Naive B cell (primary cell): Measurements from ENCODE around the gene SNX18. TPM values are rescaled to one million over a fixed set of nuclear protein-coding genes. Genes with fewer than 3 reads are reported as not detected.
"Not testable (repeated sequence)": the region's sequence is repeated elsewhere in the genome, so short reads cannot be mapped to it uniquely, and the experiment has no call there.

ENCODE experiments used
- ATAC-seq, 2 donors: fragments of 150-1000 bp; cut with Tn5 transposase; 2 replicates each; pipeline ENCODE4 v1.10.0; 2021; ENCODE audit warnings: low read depth in 2 of 2, mild to moderate bottlenecking in 2 of 2, moderate library complexity in 2 of 2
- DNase-seq: peaks from one replicate; pipeline ENCODE4 v3.0.0; 2022
- H3K27ac Mint-ChIP-seq, 6 donors: one replicate each; pipeline ENCODE4 v1.8.0; 2020 to 2022; ENCODE audit warnings: mild to moderate bottlenecking in 6 of 6, mixed read lengths in 6 of 6, moderate library complexity in 5 of 6, inconsistent platforms in 2 of 6
- H3K27me3 Mint-ChIP-seq, 3 donors: one replicate each; pipeline ENCODE4 v1.8.0; 2021 to 2022; ENCODE audit warnings: mixed read lengths in 3 of 3, mild to moderate bottlenecking in 1 of 3
- H3K36me3 Mint-ChIP-seq, 2 donors: one replicate each; pipeline ENCODE4 v1.8.0; 2020 to 2022; ENCODE audit warnings: mixed read lengths in 2 of 2, inconsistent platforms in 1 of 2, mild to moderate bottlenecking in 1 of 2
- H3K4me1 Mint-ChIP-seq, 3 donors: one replicate each; pipeline ENCODE4 v1.8.0; 2020 to 2022; ENCODE audit warnings: mixed read lengths in 3 of 3, inconsistent platforms in 1 of 3, mild to moderate bottlenecking in 1 of 3, moderate library complexity in 1 of 3
- H3K4me3 Mint-ChIP-seq, 8 donors: one replicate each; pipeline ENCODE4 v1.8.0; 2020 to 2022; ENCODE audit warnings: mild to moderate bottlenecking in 8 of 8, mixed read lengths in 8 of 8, moderate library complexity in 8 of 8, inconsistent platforms in 2 of 8
- H3K9me3 Mint-ChIP-seq, 7 donors: one replicate each; pipeline ENCODE4 v1.8.0; 2020 to 2022; ENCODE audit warnings: mixed read lengths in 7 of 7, mild to moderate bottlenecking in 5 of 7, inconsistent platforms in 2 of 7, moderate library complexity in 1 of 7
- polyA plus RNA-seq, 6 donors: library from polyadenylated mRNA; unstranded; fragments of 300-500 nt; fragmentation: Illumina TruSeq; gene quantifications; one replicate each; pipeline ENCODE4 v1.2.3, GENCODE V29; 2021; ENCODE audit warnings: low read depth in 6 of 6

SNX18 gene, protein sequence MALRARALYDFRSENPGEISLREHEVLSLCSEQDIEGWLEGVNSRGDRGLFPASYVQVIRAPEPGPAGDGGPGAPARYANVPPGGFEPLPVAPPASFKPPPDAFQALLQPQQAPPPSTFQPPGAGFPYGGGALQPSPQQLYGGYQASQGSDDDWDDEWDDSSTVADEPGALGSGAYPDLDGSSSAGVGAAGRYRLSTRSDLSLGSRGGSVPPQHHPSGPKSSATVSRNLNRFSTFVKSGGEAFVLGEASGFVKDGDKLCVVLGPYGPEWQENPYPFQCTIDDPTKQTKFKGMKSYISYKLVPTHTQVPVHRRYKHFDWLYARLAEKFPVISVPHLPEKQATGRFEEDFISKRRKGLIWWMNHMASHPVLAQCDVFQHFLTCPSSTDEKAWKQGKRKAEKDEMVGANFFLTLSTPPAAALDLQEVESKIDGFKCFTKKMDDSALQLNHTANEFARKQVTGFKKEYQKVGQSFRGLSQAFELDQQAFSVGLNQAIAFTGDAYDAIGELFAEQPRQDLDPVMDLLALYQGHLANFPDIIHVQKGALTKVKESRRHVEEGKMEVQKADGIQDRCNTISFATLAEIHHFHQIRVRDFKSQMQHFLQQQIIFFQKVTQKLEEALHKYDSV
- polyA plus RNA-seq: 10 to 100 TPM in 1 of 6 donors, 1 to 10 TPM in 4, under 1 TPM in 1; 0.74 to 10.2 (median 7.6) TPM

DNA sequence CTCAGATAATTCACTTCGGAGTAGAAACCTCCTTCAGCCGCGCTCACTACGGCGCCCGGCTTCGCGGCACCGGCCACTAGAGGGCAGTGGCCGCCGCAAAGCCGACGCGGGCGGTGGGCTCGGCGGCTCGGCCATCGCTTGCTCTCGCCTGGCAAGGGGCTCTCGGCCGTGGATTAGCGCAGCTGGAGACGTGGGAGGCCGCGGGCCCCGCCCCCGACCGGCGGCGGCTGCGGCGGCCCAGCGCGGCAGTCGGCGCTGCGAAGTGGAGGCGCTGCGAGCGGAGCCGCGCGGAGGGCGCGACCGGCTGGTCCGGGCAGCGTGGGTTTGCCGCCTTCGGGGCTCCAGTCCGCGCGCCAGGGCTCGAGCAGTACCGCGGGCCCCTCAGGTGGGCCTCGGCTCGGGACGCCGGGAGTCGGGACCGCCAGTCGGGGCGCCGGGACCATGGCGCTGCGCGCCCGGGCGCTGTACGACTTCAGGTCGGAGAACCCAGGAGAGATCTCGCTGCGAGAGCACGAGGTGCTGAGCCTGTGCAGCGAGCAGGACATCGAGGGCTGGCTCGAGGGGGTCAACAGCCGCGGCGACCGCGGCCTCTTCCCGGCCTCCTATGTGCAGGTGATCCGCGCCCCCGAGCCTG, at the start of gene SNX18:
SNX18 (plus strand) TSS at position 248 of the 634 bp plus-strand sequence; CDS start at position 442, 194 bp downstream.
- Mint-ChIP-seq H3K4me3 (peak within 1 kb of the TSS; percentile 87 to 100 (median 96)), H3K36me3 (peaks cover 0 to 15% of the 10 kb centered on the region in 2 donors), H3K27ac (peak within 1 kb of the TSS; percentile 21 to 87 (median 66)), H3K9me3 (peaks cover 0 to 2% (median 0%) of the 10 kb centered on the region in 7 donors), H3K4me1 (peaks cover 32 to 43% (median 41%) of the 10 kb centered on the region in 3 donors), H3K27me3 (peaks cover 0 to 6% (median 0%) of the 10 kb centered on the region in 3 donors)
- peak; percentile 89 to 90 for ATAC-seq
- DNase-seq: peak; percentile 92

DNA sequence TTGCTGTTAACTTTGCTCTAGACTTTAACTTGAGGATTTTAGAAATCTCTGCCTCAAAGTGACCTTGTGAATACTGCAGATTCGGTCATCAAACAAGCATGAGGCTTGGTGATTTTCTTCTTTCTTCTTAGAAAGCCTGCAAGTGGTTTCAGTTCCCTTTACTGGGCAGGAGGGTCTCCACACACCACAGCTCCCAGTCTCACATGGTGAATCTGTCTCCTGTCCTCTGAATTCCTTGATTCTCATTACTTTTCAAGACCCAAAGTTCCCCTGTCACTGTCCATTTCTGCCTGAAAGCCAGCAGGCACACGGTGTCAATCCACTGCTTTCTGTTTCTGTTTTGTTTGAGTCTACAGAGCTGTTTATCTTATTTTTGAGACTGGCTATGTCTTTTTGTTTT, 47.9 kb upstream of the SNX18 start:
- Mint-ChIP-seq H3K9me3 (peaks cover 0 to 4% (median 0%) of the 10 kb centered on the region in 7 donors), H3K27ac (peak overlapping the region in 3 of 6 donors; percentile 8 to 37 (median 15)), H3K36me3 (peaks cover 0 to 5% of the 10 kb centered on the region in 2 donors), H3K27me3 (peaks cover 14 to 19% (median 16%) of the 10 kb centered on the region in 3 donors), H3K4me1 (peaks cover 10 to 15% (median 10%) of the 10 kb centered on the region in 3 donors), H3K4me3 (peak overlapping the region in 4 of 8 donors; percentile 6 to 37 (median 30))
- peak; percentile 18 for DNase-seq
- peak; percentile 92 for ATAC-seq

DNA sequence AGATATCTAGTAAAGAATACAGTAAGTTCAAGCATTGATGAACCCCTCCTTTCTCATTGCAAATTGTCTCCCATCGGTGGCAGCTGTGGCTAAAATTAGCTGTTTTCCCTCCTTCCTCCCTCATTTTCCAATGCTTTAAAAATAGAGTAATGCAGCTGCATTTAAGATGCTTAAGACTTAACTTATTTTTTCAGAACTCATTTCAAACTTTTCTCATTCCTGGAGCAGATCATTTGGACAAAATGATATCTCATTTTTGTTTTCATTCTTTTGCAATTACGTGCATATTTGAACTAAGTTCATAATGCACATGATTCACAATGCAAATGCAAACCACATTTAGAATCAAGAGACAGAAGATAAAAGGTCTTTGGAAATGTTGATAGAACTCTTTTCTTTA, 47.4 kb upstream of the SNX18 start:
- no peak overlapping the region for H3K27ac Mint-ChIP-seq
- peaks cover 0 to 4% (median 0%) of the 10 kb centered on the region in 7 donors for H3K9me3 Mint-ChIP-seq
- H3K4me1 Mint-ChIP-seq: peaks cover 10 to 15% (median 10%) of the 10 kb centered on the region in 3 donors
- H3K4me3 Mint-ChIP-seq: peak overlapping the region in 2 of 8 donors; percentile 25 to 37
- H3K27me3 Mint-ChIP-seq: peaks cover 14 to 22% (median 15%) of the 10 kb centered on the region in 3 donors
- no peak for ATAC-seq
- DNase-seq: no peak
- H3K36me3 Mint-ChIP-seq: peaks cover 0 to 5% of the 10 kb centered on the region in 2 donors

DNA sequence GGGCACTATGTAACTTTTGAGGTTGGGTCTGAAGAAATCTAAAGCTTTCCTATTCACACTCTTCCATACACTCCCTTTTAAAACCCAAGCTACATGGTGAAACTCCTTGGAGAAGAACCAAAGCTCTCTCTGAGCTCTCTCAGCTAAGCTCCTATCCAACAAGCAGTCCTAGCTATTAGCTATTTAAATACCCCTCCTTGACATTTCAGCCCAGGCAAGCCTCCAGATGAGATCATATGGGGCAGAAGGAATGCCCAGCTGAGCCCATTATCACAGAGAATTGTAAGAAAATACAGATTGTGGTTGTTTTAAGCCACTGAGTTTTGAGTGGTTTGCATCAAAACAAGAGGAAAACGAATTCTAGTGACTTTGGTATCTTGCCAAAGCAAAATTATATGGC, 46.9 kb upstream of the SNX18 start:
- Mint-ChIP-seq H3K36me3 (peaks cover 0 to 5% of the 10 kb centered on the region in 2 donors), H3K9me3 (peaks cover 0 to 4% (median 0%) of the 10 kb centered on the region in 7 donors)

DNA sequence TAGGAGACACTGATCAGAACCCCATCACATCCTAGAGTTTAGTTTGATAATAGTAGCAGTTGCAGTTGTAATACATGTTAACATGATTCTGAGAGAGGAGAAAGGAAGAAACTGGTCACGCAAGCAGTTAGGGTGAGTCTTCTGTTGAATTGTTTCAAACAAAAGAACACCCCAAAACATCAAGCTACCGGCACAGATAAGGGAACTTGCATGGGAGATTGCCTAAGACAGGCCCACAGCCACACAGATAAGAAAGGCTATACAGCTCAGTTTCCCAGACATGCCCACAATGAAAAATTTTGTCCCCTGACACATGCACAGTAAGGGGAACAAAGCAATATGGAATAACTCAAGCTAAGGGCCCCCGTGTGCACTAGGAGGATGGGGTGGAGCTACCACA, 46.2 kb upstream of the SNX18 start:
- no peak overlapping the region for H3K27ac Mint-ChIP-seq
- DNase-seq (no peak), ATAC-seq (no peak)
- peaks cover 0 to 2% of the 10 kb centered on the region in 2 donors for H3K36me3 Mint-ChIP-seq
- H3K9me3 Mint-ChIP-seq: peaks cover 0 to 3% (median 0%) of the 10 kb centered on the region in 7 donors
- H3K27me3 Mint-ChIP-seq: peaks cover 10 to 18% (median 16%) of the 10 kb centered on the region in 3 donors
- H3K4me3 Mint-ChIP-seq: no peak overlapping the region
- H3K4me1 Mint-ChIP-seq: peaks cover 10 to 15% (median 10%) of the 10 kb centered on the region in 3 donors

More for the DNA sequence above, 46.9 kb upstream of the SNX18 start:
- H3K4me1 Mint-ChIP-seq: peaks cover 10 to 15% (median 10%) of the 10 kb centered on the region in 3 donors
- peak overlapping the region in 1 of 6 donors; percentile 47 for H3K27ac Mint-ChIP-seq
- H3K27me3 Mint-ChIP-seq: peaks cover 14 to 19% (median 15%) of the 10 kb centered on the region in 3 donors
- ATAC-seq (no peak), DNase-seq (no peak)
- no peak overlapping the region for H3K4me3 Mint-ChIP-seq

DNA sequence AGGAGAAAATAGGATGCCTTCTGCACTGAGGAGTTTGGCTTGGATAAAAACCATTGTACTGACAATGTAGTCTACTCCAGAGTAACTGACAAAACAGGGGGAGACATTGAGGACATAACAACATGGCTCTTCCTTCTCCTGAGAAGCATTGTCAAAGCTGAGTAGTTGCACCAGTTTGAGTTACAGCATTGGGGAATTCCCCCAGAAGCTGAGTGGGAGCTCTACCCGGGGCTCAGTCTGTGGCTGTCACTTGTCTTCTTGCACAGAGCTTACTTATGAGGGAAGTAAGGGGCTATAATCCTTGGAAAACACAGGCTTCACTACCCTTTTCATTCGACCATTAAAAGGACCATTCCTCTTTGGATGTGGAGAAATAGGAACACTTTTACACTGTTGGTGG, 40.9 kb upstream of the SNX18 start:
- no peak for ATAC-seq
- H3K27me3 Mint-ChIP-seq: peaks cover 15 to 25% (median 19%) of the 10 kb centered on the region in 3 donors
- no peak for DNase-seq
- no peaks in the 10 kb centered on the region for H3K36me3 Mint-ChIP-seq
- H3K27ac Mint-ChIP-seq: no peak overlapping the region
- peaks cover 3 to 11% (median 9%) of the 10 kb centered on the region in 3 donors for H3K4me1 Mint-ChIP-seq
- H3K4me3 Mint-ChIP-seq: no peak overlapping the region
- H3K9me3 Mint-ChIP-seq: peaks cover 0 to 3% (median 0%) of the 10 kb centered on the region in 7 donors

DNA sequence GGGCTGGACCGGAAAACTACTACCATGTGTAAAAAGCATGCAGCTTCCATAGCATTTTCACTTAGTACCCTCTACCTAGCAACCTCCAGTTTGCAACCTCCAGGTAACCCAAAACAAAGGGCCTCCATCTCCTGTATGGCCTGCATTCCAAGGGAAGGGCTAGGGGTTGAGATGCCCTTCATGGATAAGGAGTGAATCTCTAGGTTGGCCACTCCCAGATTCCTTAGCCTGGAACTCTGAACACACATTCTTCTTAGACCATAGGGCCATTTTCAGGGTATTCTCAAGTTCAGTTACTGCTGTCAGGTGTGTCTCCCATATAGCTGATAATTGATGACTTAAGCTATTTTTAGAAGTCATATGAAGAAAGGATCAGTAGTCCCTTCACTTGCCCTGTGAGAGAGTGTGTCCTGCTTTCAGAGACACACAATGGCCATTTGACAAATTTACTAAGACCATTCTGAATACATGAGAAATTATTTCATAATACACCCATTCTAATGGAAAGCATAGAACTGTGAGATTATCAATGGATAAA, 39.5 kb upstream of the SNX18 start:
- no peak for DNase-seq
- peaks cover 15 to 32% (median 31%) of the 10 kb centered on the region in 3 donors for H3K27me3 Mint-ChIP-seq
- no peak overlapping the region for H3K27ac Mint-ChIP-seq
- H3K4me3 Mint-ChIP-seq: no peak overlapping the region
- peaks cover 0 to 3% of the 10 kb centered on the region in 2 donors for H3K36me3 Mint-ChIP-seq
- ATAC-seq: no peak
- H3K4me1 Mint-ChIP-seq: peaks cover 3 to 11% (median 9%) of the 10 kb centered on the region in 3 donors
- H3K9me3 Mint-ChIP-seq: peaks cover 0 to 3% (median 0%) of the 10 kb centered on the region in 7 donors

DNA sequence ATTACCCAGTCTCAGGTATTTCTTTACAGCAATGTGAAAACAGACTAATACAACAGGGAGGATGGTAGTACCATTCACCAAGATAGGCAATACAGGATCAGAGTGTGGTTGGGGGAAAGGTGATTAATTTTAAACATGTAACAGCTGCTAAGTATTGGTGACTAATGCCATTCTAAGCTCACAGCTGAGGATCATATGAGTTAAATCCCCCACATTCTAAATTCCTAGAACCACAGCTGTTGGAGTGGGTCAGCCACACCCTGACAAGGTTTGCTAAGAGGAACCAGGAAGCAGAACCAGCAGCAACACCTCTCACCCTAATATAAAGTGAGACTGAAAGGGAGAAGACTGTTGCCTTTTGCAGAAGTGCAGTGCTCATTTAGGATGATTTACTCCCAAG, 37.3 kb upstream of the SNX18 start:
- no peak for ATAC-seq
- peaks cover 3 to 11% (median 9%) of the 10 kb centered on the region in 3 donors for H3K4me1 Mint-ChIP-seq
- H3K4me3 Mint-ChIP-seq: no peak overlapping the region
- H3K36me3 Mint-ChIP-seq: peaks cover 0 to 3% of the 10 kb centered on the region in 2 donors
- no peak overlapping the region for H3K27ac Mint-ChIP-seq
- DNase-seq: no peak
- peaks cover 0 to 5% (median 0%) of the 10 kb centered on the region in 7 donors for H3K9me3 Mint-ChIP-seq
- peaks cover 7 to 32% (median 26%) of the 10 kb centered on the region in 3 donors for H3K27me3 Mint-ChIP-seq

DNA sequence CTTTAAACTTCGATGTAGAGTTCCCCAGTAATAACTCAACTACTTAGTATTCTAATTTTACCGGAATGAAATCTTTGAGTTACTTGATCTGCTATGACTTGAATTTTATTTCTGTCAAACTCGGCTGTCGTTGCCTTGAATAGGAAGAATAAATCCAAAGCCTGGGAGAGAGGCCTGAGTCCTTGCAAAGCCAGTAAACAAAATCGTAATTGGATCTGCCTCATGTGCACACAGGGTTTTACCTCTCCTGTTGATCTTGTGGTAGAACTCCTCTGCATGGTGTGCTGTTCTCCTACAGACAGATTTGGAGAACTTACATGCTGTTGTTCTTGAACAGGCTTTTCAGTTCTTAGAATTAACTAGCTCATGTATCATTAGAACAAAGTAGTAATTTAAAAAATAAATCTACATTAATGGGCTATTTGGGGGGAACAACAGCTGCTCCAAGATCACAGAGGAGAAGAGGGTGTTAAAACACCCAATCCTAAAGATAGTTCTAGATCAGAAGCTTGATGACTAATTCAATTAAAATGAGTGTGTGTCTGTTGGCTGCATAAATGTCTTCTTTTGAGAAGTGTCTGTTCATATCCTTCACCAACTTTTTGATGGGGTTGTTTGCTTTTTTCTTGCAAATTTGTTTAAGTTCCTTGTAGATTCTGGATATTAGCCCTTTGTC, 33.2 kb upstream of the SNX18 start:
- ATAC-seq (no peak), DNase-seq (no peak)
- no peak overlapping the region for H3K27ac Mint-ChIP-seq
- peaks cover 0 to 9% (median 0%) of the 10 kb centered on the region in 7 donors for H3K9me3 Mint-ChIP-seq
- peaks cover 3 to 11% (median 9%) of the 10 kb centered on the region in 3 donors for H3K4me1 Mint-ChIP-seq
- H3K36me3 Mint-ChIP-seq: peaks cover 0 to 3% of the 10 kb centered on the region in 2 donors
- H3K4me3 Mint-ChIP-seq: no peak overlapping the region
- H3K27me3 Mint-ChIP-seq: peaks cover 6 to 26% (median 26%) of the 10 kb centered on the region in 3 donors

DNA sequence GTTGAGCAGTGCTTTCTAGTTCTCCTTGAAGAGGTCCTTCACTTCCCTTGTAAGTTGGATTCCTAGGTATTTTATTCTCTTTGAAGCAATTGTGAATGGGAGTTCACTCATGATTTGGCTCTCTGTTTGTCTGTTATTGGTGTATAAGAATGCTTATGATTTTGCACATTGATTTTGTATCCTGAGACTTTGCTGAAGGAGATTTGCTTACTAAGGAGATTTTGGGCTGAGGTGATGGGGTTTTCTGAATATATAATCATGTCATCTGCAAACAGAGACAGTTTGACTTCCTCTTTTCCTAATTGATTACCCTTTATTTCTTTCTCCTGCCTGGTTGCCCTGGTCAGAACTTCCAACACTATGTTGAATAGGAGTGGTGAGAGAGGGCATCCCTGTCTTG, 31.9 kb upstream of the SNX18 start:
- not testable (repeated sequence) for DNase-seq, H3K36me3 Mint-ChIP-seq, H3K27ac Mint-ChIP-seq, H3K4me1 Mint-ChIP-seq, ATAC-seq, H3K4me3 Mint-ChIP-seq, H3K9me3 Mint-ChIP-seq
- H3K27me3 Mint-ChIP-seq: peaks cover 3 to 26% (median 23%) of the 10 kb centered on the region in 3 donors

DNA sequence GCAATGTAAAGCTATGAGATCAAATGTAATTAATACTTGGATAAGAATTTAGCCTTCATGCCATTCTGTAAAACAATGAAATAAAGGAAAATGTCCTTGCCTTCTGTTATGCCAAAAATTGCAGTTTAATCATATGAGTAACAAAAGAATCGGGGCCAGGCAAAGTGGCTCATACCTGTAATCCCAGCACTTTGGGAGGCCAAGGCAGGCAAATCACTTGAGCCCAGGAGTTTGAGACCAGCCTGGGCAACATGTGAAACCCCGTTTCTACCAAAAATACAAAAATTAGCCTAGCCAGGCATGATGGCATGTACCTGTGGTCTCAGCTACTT, 27.9 kb upstream of the SNX18 start:
- peaks cover 0 to 15% (median 3%) of the 10 kb centered on the region in 3 donors for H3K27me3 Mint-ChIP-seq
- H3K36me3 Mint-ChIP-seq, DNase-seq, H3K27ac Mint-ChIP-seq, H3K4me3 Mint-ChIP-seq, H3K9me3 Mint-ChIP-seq, ATAC-seq: not testable (repeated sequence)
- peaks cover 0 to 11% (median 2%) of the 10 kb centered on the region in 3 donors for H3K4me1 Mint-ChIP-seq

DNA sequence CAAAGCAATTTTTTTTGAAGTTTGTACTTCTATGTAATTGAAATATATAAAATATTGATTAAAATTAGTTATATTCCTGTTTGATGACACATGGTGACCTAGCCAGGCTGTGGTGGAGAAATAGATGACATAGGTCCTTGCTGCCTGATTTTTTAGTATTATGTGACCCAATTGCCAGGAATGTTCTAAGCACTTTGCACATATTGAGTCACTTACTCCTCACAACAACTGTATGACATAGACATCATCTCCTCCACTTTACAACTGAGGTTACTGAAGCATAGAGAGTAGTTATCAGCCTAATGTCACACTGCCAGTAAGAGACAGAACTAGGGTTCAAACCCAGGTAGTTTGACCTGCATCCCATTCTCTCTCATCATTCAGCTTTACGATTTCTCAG, 26.2 kb upstream of the SNX18 start:
- Mint-ChIP-seq H3K4me1 (peaks cover 0 to 11% (median 2%) of the 10 kb centered on the region in 3 donors), H3K27me3 (peaks cover 0 to 26% (median 13%) of the 10 kb centered on the region in 3 donors), H3K9me3 (no peaks in the 10 kb centered on the region), H3K4me3 (no peak overlapping the region), H3K36me3 (no peaks in the 10 kb centered on the region), H3K27ac (no peak overlapping the region)
- ATAC-seq (no peak), DNase-seq (no peak)
